BJ (cell line): Measurements from ENCODE around the gene PRCP. TPM values are rescaled to one million over a fixed set of nuclear protein-coding genes. Genes with fewer than 3 reads are reported as not detected.

Experiments
- CTCF ChIA-PET: fragments of 350-600 bp; formaldehyde crosslinking; extraction: SDS; loops from one replicate; lab custom pipeline; 2021; ENCODE audit warnings: antibody characterized with exemption, inconsistent platforms; lab: Yijun Ruan, JAX
- POLR2A ChIA-PET: fragments of 300-600 bp; sonication (Branson Sonifier 250); formaldehyde crosslinking; extraction: SDS; loops from one replicate; lab custom pipeline; 2021; ENCODE audit warnings: antibody characterized with exemption; lab: Charles Lee
- DNase-seq: peaks from one replicate; pipeline ENCODE4 v3.0.0-alpha.2; 2011; ENCODE audit warnings: low read depth
- H3K27me3 ChIP-seq: 2 replicates; pipeline ENCODE4 v1.6.0; 2011; ENCODE audit warnings: low read length; ENCODE audit not compliant: control insufficient read depth, insufficient read depth
- H3K36me3 ChIP-seq: 2 replicates; pipeline ENCODE4 v1.5.1; 2011; ENCODE audit warnings: low read length; ENCODE audit not compliant: control insufficient read depth, insufficient read depth
- H3K4me3 ChIP-seq: 2 replicates; pipeline ENCODE4 v1.5.1; 2011; ENCODE audit warnings: low read depth, mild to moderate bottlenecking, control low read depth, low read length
- polyA plus RNA-seq: library from polyadenylated mRNA; depleted of rRNA; stranded (reverse); fragments of >200 nt; gene quantifications from 2 replicates; pipeline ENCODE4 v1.2.3, GENCODE V29; 2011
- TF ChIP-seq, protein P1 (sequence below): IDR thresholded peaks from 2 replicates; pipeline ENCODE4 v1.5.1; 2011; ENCODE audit warnings: low read depth, mild to moderate bottlenecking, control low read depth, inconsistent platforms, low read length, moderate library complexity; ENCODE audit not compliant: insufficient read depth

Gene PRCP
- polyA plus RNA-seq, 1 experiment, result 62.0 TPM

GRCh38 chr11:82883853-82884252, 16.4 kb downstream of the PRCP start:
- ChIA-PET CTCF (interaction anchor here (0.8 kb wide), 1 partner anchor 108 kb away, joined by 3 read pairs; no protein-coding TSS in a partner anchor), POLR2A (no interaction called here)
- no peak for DNase-seq
- Histone ChIP-seq H3K4me3 (no peak overlapping the region), H3K36me3 (no peaks in the 10 kb centered on the region), H3K27me3 (no peaks in the 10 kb centered on the region)
- TF ChIP-seq, protein P1, sequence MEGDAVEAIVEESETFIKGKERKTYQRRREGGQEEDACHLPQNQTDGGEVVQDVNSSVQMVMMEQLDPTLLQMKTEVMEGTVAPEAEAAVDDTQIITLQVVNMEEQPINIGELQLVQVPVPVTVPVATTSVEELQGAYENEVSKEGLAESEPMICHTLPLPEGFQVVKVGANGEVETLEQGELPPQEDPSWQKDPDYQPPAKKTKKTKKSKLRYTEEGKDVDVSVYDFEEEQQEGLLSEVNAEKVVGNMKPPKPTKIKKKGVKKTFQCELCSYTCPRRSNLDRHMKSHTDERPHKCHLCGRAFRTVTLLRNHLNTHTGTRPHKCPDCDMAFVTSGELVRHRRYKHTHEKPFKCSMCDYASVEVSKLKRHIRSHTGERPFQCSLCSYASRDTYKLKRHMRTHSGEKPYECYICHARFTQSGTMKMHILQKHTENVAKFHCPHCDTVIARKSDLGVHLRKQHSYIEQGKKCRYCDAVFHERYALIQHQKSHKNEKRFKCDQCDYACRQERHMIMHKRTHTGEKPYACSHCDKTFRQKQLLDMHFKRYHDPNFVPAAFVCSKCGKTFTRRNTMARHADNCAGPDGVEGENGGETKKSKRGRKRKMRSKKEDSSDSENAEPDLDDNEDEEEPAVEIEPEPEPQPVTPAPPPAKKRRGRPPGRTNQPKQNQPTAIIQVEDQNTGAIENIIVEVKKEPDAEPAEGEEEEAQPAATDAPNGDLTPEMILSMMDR, result no peak

- DNase-seq, result no peak
- TF ChIP-seq, protein P1, result no peak
- Histone ChIP-seq H3K4me3 (no peak overlapping the region), H3K27me3 (no peaks in the 10 kb centered on the region), H3K36me3 (no peaks in the 10 kb centered on the region)
- CTCF ChIA-PET, result interaction anchor here (1.2 kb wide), 1 partner anchor 7 kb away, joined by 7 read pairs; no protein-coding TSS in a partner anchor
- POLR2A ChIA-PET, result no interaction called here
Measured at GRCh38 chr11:82874646-82875523, 25.3 kb downstream of the PRCP start.

- POLR2A ChIA-PET, result no interaction called here
- Histone ChIP-seq H3K4me3 (no peak overlapping the region), H3K27me3 (no peaks in the 10 kb centered on the region), H3K36me3 (no peaks in the 10 kb centered on the region)
- no peak for DNase-seq
- CTCF ChIA-PET, result no interaction called here
- TF ChIP-seq, protein P1, result no peak
Measured at GRCh38 chr11:82873919-82874333, 26.3 kb downstream of the PRCP start.

DNA sequence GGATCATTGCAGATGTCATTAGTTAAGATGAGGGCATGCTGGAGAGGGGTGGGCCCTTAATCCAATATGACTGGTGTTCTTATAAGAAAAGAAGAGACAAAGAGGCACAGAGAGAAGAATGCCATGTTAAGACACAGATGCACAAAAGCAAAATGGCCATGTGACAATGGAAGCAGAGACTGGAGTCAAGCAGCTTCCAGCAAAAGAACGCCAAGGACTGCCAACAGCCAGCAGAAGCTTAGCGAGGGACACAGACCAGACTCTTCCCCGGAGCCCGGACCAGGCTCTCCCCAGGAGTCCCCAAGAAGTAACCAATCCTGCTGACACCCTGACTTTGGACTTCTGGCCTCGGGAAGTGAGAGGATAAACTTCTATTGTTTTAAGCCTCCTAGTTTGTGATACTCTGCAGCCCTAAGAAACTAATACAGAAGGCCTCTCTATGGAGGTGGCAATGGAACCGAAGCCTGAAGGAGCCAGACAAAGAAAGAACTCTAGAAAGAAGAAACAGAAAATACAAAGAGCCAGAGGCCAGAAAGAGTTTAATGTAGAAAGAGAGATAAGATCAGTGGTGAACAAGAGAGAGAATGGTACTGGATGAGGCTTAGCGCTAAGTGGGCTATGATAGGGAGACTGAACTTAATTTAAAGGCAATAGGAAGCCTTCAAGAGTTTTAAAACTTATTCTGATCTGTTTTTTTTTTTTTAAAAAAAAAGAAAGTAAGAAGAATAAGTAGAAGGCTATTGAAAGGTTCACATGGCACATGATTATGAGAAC, 27.7 kb downstream of the PRCP start:
- H3K27me3 ChIP-seq, result no peaks in the 10 kb centered on the region
- DNase-seq, result no peak
- H3K36me3 ChIP-seq, result no peaks in the 10 kb centered on the region
- TF ChIP-seq, protein P1, result no peak
- no peak overlapping the region for H3K4me3 ChIP-seq
- POLR2A ChIA-PET, result no interaction called here
- CTCF ChIA-PET, result interaction anchor here (1.0 to 1.2 kb wide), 2 partner anchors 155 to 947 kb away, joined by 3 read pairs; no protein-coding TSS in a partner anchor

- Histone ChIP-seq H3K36me3 (no peaks in the 10 kb centered on the region), H3K4me3 (no peak overlapping the region), H3K27me3 (no peaks in the 10 kb centered on the region)
- TF ChIP-seq, protein P1, result no peak
- ChIA-PET POLR2A (no interaction called here), CTCF (interaction anchor here (1.2 kb wide), 1 partner anchor 154 kb away, joined by 3 read pairs; no protein-coding TSS in a partner anchor)
- no peak for DNase-seq
Measured at GRCh38 chr11:82871646-82872045, 28.6 kb downstream of the PRCP start.
